ENCODE data around the gene NUP210. TPM values are rescaled to one million over a fixed set of nuclear protein-coding genes. Genes with fewer than 3 reads are reported as not detected.
A peak's percentile ranks its signal among the peaks of the same experiment; 100 is the strongest.

Gene NUP210
- total and polyA plus RNA-seq, 2 of the 13 experiments (the other 11 are each of a cell fraction or from before 2014, with no cell fraction given) = 31.6 to 35.2 TPM

DNA sequence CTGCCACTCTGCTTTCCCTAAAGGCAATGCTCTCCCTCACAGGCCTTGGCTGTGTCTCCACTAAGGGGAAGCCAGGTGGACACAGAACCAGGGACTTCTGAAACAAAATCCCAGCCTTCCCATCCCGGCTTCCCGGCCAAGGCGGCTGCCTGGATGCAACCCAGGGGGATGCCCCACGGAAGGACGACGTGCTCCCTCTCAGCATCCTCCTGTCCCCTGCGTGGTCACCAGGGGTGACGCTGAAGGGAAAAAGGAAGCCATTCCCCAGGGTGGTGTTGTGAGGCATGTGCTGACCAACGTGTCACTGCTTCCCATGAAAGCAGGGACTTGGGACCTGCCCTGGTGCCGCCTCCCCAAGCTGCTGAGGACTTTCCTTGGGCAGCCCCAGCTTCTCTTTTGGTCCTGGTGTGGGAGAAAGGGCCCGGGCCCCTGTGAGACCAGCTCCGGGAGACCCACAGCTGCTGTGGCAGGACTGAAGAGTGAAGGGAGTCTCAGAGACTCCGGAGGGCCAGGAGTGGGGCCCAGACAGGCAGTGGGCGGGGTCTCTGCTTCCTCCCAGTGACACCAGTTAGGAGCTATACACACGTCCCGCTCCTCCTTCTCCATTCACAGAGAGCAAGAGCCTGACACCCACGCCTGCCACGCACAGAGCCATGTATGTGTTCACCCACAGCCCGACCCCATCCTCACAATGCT is 139.2 kb downstream of the NUP210 start (continued):
- TF ChIP-seq, protein P1, sequence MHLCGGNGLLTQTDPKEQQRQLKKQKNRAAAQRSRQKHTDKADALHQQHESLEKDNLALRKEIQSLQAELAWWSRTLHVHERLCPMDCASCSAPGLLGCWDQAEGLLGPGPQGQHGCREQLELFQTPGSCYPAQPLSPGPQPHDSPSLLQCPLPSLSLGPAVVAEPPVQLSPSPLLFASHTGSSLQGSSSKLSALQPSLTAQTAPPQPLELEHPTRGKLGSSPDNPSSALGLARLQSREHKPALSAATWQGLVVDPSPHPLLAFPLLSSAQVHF (CRISPR knock-in tag; IDR thresholded peaks at IDR 0.05) = no peak
- TF ChIP-seq ZNF713 (CRISPR knock-in tag; IDR thresholded peaks at IDR 0.05) (no peak), DPF2 (CRISPR knock-in tag; IDR thresholded peaks at IDR 0.05; ENCODE audit: borderline replicate concordance, low read depth) (no peak), ZNF263 (CRISPR knock-in tag; IDR thresholded peaks at IDR 0.05) (peak; percentile 59), ZNF709 (CRISPR knock-in tag; IDR thresholded peaks at IDR 0.05) (no peak), RXRB (CRISPR knock-in tag; IDR thresholded peaks at IDR 0.05; ENCODE audit: borderline replicate concordance) (no peak), AHR (CRISPR knock-in tag; IDR thresholded peaks at IDR 0.05) (no peak), NFYB (CRISPR knock-in tag; IDR thresholded peaks at IDR 0.05) (no peak), STAG1 (CRISPR knock-in tag; IDR thresholded peaks at IDR 0.05) (no peak), TMF1 (CRISPR knock-in tag; IDR thresholded peaks at IDR 0.05; ENCODE audit: low read depth) (no peak), ZFP37 (CRISPR knock-in tag; IDR thresholded peaks at IDR 0.05; ENCODE audit: borderline replicate concordance) (no peak), NR2C2 (CRISPR knock-in tag; IDR thresholded peaks at IDR 0.05; ENCODE audit: borderline replicate concordance) (no peak), TGIF2 (CRISPR knock-in tag; IDR thresholded peaks at IDR 0.05) (no peak), ZNF30 (CRISPR knock-in tag; IDR thresholded peaks at IDR 0.05) (no peak), ZNF383 (CRISPR knock-in tag; IDR thresholded peaks at IDR 0.05; ENCODE audit: borderline replicate concordance) (no peak)
- TF ChIP-seq, protein P2, sequence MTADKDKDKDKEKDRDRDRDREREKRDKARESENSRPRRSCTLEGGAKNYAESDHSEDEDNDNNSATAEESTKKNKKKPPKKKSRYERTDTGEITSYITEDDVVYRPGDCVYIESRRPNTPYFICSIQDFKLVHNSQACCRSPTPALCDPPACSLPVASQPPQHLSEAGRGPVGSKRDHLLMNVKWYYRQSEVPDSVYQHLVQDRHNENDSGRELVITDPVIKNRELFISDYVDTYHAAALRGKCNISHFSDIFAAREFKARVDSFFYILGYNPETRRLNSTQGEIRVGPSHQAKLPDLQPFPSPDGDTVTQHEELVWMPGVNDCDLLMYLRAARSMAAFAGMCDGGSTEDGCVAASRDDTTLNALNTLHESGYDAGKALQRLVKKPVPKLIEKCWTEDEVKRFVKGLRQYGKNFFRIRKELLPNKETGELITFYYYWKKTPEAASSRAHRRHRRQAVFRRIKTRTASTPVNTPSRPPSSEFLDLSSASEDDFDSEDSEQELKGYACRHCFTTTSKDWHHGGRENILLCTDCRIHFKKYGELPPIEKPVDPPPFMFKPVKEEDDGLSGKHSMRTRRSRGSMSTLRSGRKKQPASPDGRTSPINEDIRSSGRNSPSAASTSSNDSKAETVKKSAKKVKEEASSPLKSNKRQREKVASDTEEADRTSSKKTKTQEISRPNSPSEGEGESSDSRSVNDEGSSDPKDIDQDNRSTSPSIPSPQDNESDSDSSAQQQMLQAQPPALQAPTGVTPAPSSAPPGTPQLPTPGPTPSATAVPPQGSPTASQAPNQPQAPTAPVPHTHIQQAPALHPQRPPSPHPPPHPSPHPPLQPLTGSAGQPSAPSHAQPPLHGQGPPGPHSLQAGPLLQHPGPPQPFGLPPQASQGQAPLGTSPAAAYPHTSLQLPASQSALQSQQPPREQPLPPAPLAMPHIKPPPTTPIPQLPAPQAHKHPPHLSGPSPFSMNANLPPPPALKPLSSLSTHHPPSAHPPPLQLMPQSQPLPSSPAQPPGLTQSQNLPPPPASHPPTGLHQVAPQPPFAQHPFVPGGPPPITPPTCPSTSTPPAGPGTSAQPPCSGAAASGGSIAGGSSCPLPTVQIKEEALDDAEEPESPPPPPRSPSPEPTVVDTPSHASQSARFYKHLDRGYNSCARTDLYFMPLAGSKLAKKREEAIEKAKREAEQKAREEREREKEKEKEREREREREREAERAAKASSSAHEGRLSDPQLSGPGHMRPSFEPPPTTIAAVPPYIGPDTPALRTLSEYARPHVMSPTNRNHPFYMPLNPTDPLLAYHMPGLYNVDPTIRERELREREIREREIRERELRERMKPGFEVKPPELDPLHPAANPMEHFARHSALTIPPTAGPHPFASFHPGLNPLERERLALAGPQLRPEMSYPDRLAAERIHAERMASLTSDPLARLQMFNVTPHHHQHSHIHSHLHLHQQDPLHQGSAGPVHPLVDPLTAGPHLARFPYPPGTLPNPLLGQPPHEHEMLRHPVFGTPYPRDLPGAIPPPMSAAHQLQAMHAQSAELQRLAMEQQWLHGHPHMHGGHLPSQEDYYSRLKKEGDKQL (CRISPR knock-in tag; IDR thresholded peaks at IDR 0.05; ENCODE audit: low read depth) = no peak
- TF ChIP-seq, protein P3, sequence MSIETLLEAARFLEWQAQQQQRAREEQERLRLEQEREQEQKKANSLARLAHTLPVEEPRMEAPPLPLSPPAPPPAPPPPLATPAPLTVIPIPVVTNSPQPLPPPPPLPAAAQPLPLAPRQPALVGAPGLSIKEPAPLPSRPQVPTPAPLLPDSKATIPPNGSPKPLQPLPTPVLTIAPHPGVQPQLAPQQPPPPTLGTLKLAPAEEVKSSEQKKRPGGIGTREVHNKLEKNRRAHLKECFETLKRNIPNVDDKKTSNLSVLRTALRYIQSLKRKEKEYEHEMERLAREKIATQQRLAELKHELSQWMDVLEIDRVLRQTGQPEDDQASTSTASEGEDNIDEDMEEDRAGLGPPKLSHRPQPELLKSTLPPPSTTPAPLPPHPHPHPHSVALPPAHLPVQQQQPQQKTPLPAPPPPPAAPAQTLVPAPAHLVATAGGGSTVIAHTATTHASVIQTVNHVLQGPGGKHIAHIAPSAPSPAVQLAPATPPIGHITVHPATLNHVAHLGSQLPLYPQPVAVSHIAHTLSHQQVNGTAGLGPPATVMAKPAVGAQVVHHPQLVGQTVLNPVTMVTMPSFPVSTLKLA (IDR thresholded peaks at IDR 0.05) = peak; percentile 33; the same call in 1 of the 2 replicates
- TF ChIP-seq, protein P4, sequence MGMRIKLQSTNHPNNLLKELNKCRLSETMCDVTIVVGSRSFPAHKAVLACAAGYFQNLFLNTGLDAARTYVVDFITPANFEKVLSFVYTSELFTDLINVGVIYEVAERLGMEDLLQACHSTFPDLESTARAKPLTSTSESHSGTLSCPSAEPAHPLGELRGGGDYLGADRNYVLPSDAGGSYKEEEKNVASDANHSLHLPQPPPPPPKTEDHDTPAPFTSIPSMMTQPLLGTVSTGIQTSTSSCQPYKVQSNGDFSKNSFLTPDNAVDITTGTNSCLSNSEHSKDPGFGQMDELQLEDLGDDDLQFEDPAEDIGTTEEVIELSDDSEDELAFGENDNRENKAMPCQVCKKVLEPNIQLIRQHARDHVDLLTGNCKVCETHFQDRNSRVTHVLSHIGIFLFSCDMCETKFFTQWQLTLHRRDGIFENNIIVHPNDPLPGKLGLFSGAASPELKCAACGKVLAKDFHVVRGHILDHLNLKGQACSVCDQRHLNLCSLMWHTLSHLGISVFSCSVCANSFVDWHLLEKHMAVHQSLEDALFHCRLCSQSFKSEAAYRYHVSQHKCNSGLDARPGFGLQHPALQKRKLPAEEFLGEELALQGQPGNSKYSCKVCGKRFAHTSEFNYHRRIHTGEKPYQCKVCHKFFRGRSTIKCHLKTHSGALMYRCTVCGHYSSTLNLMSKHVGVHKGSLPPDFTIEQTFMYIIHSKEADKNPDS (CRISPR knock-in tag; IDR thresholded peaks at IDR 0.05) = no peak
- TF ChIP-seq, protein P5, sequence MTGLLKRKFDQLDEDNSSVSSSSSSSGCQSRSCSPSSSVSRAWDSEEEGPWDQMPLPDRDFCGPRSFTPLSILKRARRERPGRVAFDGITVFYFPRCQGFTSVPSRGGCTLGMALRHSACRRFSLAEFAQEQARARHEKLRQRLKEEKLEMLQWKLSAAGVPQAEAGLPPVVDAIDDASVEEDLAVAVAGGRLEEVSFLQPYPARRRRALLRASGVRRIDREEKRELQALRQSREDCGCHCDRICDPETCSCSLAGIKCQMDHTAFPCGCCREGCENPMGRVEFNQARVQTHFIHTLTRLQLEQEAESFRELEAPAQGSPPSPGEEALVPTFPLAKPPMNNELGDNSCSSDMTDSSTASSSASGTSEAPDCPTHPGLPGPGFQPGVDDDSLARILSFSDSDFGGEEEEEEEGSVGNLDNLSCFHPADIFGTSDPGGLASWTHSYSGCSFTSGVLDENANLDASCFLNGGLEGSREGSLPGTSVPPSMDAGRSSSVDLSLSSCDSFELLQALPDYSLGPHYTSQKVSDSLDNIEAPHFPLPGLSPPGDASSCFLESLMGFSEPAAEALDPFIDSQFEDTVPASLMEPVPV (CRISPR knock-in tag; IDR thresholded peaks at IDR 0.05) = no peak

All from HepG2 (cell line).